NCI-H128 (cell line): ENCODE measurements around the gene TRPM5.

Source experiments
- DNase-seq: peaks from one replicate; lab custom pipeline; 2025; ENCODE audit not compliant: unreplicated experiment; lab: John Stamatoyannopoulos, UW

TRPM5 gene

GRCh38 chr11:2471048-2471803 is 26.9 kb upstream of the TRPM5 start:
- no peak for DNase-seq

GRCh38 chr11:2470495-2470894 is 26.2 kb upstream of the TRPM5 start:
- DNase-seq = no peak

GRCh38 chr11:2468363-2469235 is 24.3 kb upstream of the TRPM5 start:
- DNase-seq = no peak

- DNase-seq = no peak
Observed at GRCh38 chr11:2467695-2468055, 23.4 kb upstream of the TRPM5 start.

GRCh38 chr11:2466869-2467694 is 22.8 kb upstream of the TRPM5 start:
- no peak for DNase-seq

GRCh38 chr11:2466069-2466801 is 21.9 kb upstream of the TRPM5 start:
- DNase-seq = no peak

- DNase-seq = no peak
Observed at GRCh38 chr11:2465202-2466068, 21.1 kb upstream of the TRPM5 start.

GRCh38 chr11:2464451-2465165 is 20.3 kb upstream of the TRPM5 start:
- DNase-seq = no peak

GRCh38 chr11:2463766-2464277 is 19.5 kb upstream of the TRPM5 start:
- DNase-seq = no peak

- no peak for DNase-seq
Observed at GRCh38 chr11:2462986-2463765, 18.9 kb upstream of the TRPM5 start.

GRCh38 chr11:2462543-2462985 is 18.2 kb upstream of the TRPM5 start:
- no peak for DNase-seq

- no peak for DNase-seq
Observed at GRCh38 chr11:2461956-2462542, 17.7 kb upstream of the TRPM5 start.

GRCh38 chr11:2461253-2461955 is 17.1 kb upstream of the TRPM5 start:
- no peak for DNase-seq

GRCh38 chr11:2460540-2461252 is 16.4 kb upstream of the TRPM5 start:
- DNase-seq = no peak

- DNase-seq = no peak
Observed at GRCh38 chr11:2459796-2460531, 15.7 kb upstream of the TRPM5 start.
